ENCODE data around the gene CIART. TPM values are rescaled to one million over a fixed set of nuclear protein-coding genes. Genes with fewer than 3 reads are reported as not detected.
"Not testable (repeated sequence)": the region's sequence is repeated elsewhere in the genome, so short reads cannot be mapped to it uniquely, and the experiment has no call there.

CIART gene
- total RNA-seq, 1 experiment from 2014 or later = 0.42 TPM

- peaks cover 49% of the 10 kb centered on the region for H3K36me3 Mint-ChIP-seq (ENCODE audit: insufficient read depth, unreplicated experiment)
- H3K4me1 Mint-ChIP-seq (ENCODE audit: low read depth, unreplicated experiment) = no peaks in the 10 kb centered on the region
- H3K27ac Mint-ChIP-seq (ENCODE audit: unreplicated experiment) = no peak overlapping the region
- H3K4me3 Mint-ChIP-seq (ENCODE audit: low read depth, unreplicated experiment) = no peak overlapping the region
- H3K9me3 Mint-ChIP-seq (ENCODE audit: low read depth, unreplicated experiment) = no peaks in the 10 kb centered on the region
- no TSS peak for BruUV-seq (replicated peaks)
- intact Hi-C loops (cut with micrococcal nuclease; ENCODE audit: unreplicated experiment) = no loop called here
- TF ChIP-seq, protein P1, sequence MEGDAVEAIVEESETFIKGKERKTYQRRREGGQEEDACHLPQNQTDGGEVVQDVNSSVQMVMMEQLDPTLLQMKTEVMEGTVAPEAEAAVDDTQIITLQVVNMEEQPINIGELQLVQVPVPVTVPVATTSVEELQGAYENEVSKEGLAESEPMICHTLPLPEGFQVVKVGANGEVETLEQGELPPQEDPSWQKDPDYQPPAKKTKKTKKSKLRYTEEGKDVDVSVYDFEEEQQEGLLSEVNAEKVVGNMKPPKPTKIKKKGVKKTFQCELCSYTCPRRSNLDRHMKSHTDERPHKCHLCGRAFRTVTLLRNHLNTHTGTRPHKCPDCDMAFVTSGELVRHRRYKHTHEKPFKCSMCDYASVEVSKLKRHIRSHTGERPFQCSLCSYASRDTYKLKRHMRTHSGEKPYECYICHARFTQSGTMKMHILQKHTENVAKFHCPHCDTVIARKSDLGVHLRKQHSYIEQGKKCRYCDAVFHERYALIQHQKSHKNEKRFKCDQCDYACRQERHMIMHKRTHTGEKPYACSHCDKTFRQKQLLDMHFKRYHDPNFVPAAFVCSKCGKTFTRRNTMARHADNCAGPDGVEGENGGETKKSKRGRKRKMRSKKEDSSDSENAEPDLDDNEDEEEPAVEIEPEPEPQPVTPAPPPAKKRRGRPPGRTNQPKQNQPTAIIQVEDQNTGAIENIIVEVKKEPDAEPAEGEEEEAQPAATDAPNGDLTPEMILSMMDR (IDR thresholded peaks at IDR 0.05; ENCODE audit: unreplicated experiment) = no peak
- DNase-seq = no peak
- no peaks in the 10 kb centered on the region for H3K27me3 Mint-ChIP-seq (ENCODE audit: unreplicated experiment)
- CTCF ChIA-PET = no interaction called here
Observed at GRCh38 chr1:150302902-150303301, 20.5 kb downstream of the CIART start.

DNA sequence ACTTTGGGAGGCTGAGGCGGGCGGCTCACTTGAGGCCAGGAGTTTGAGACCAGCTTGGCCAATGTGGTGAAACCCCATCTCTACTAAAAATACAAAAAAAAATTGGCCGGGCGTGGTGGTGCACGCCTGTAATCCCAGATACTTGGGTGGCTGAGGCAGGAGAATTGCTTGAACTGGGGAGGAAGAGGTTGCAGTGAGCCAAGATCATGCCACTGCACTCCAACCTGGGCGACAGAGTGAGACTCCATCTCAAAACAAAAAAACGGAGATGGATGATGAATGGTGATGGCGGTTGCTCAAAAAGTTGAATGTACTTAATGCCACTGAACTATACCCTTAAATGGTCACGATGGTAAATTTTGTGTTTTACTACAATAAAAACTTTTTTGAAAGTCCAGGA, 26.2 kb downstream of the CIART start:
- DNase-seq; CTCF ChIA-PET; H3K9me3 Mint-ChIP-seq (ENCODE audit: low read depth, unreplicated experiment); H3K4me3 Mint-ChIP-seq (ENCODE audit: low read depth, unreplicated experiment); intact Hi-C loops (cut with micrococcal nuclease; ENCODE audit: unreplicated experiment); H3K4me1 Mint-ChIP-seq (ENCODE audit: low read depth, unreplicated experiment); H3K27me3 Mint-ChIP-seq (ENCODE audit: unreplicated experiment); BruUV-seq (replicated peaks): not testable (repeated sequence)
- H3K36me3 Mint-ChIP-seq (ENCODE audit: insufficient read depth, unreplicated experiment) = peaks cover 45% of the 10 kb centered on the region
- H3K27ac Mint-ChIP-seq (ENCODE audit: unreplicated experiment) = peak overlapping the region; percentile 31

- TSS peak; percentile 17 for BruUV-seq (replicated peaks)
- H3K9me3 Mint-ChIP-seq (ENCODE audit: low read depth, unreplicated experiment) = no peaks in the 10 kb centered on the region
- H3K36me3 Mint-ChIP-seq (ENCODE audit: insufficient read depth, unreplicated experiment) = peaks cover 36% of the 10 kb centered on the region
- H3K27me3 Mint-ChIP-seq (ENCODE audit: unreplicated experiment) = no peaks in the 10 kb centered on the region
- no peak for DNase-seq
- no peak overlapping the region for H3K4me3 Mint-ChIP-seq (ENCODE audit: low read depth, unreplicated experiment)
- H3K27ac Mint-ChIP-seq (ENCODE audit: unreplicated experiment) = no peak overlapping the region
- intact Hi-C loops (cut with micrococcal nuclease; ENCODE audit: unreplicated experiment) = no loop called here
- TF ChIP-seq, protein P1 (IDR thresholded peaks at IDR 0.05; ENCODE audit: unreplicated experiment) = no peak
- H3K4me1 Mint-ChIP-seq (ENCODE audit: low read depth, unreplicated experiment) = no peaks in the 10 kb centered on the region
- CTCF ChIA-PET = no interaction called here
Observed at GRCh38 chr1:150309758-150310508, 27.6 kb downstream of the CIART start.

DNA sequence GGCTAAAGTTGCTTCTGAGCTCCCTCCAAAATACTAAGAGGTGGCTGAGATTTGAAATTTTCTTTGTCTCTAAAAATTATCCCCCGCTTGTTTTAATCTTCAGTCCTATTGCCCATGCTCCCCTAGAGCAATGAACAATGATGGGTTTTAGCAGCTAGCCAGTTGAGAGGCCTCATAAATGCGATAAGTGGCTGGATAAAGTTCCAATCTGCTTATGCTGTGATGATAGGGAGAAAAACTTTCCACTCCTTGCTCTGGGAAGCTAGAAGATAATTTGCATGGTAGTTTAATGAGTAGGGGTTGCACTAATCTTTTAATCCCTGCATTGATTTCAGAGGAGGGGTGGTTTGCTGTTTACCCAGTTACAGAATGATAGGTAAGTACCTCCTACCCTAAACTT, 29.4 kb downstream of the CIART start:
- intact Hi-C loops (cut with micrococcal nuclease; ENCODE audit: unreplicated experiment) = no loop called here
- CTCF ChIA-PET = no interaction called here
- TF ChIP-seq, protein P1 (IDR thresholded peaks at IDR 0.05; ENCODE audit: unreplicated experiment) = no peak
- Mint-ChIP-seq H3K4me1 (ENCODE audit: low read depth, unreplicated experiment) (no peaks in the 10 kb centered on the region), H3K36me3 (ENCODE audit: insufficient read depth, unreplicated experiment) (peaks cover 20% of the 10 kb centered on the region), H3K9me3 (ENCODE audit: low read depth, unreplicated experiment) (no peaks in the 10 kb centered on the region), H3K27ac (ENCODE audit: unreplicated experiment) (no peak overlapping the region), H3K4me3 (ENCODE audit: low read depth, unreplicated experiment) (no peak overlapping the region), H3K27me3 (ENCODE audit: unreplicated experiment) (no peaks in the 10 kb centered on the region)
- no peak for DNase-seq
- BruUV-seq (replicated peaks) = no TSS peak

- H3K4me3 Mint-ChIP-seq (ENCODE audit: low read depth, unreplicated experiment); BruUV-seq (replicated peaks); H3K27ac Mint-ChIP-seq (ENCODE audit: unreplicated experiment); DNase-seq; H3K27me3 Mint-ChIP-seq (ENCODE audit: unreplicated experiment); intact Hi-C loops (cut with micrococcal nuclease; ENCODE audit: unreplicated experiment); H3K9me3 Mint-ChIP-seq (ENCODE audit: low read depth, unreplicated experiment); H3K4me1 Mint-ChIP-seq (ENCODE audit: low read depth, unreplicated experiment); H3K36me3 Mint-ChIP-seq (ENCODE audit: insufficient read depth, unreplicated experiment): not testable (repeated sequence)
- CTCF ChIA-PET = interaction anchor here (0.7 kb wide), 1 partner anchor 659 kb away, joined by 3 read pairs; no protein-coding TSS in a partner anchor
Observed at GRCh38 chr1:150314691-150315090, 32.3 kb downstream of the CIART start.
